GM12892 (cell line): Measurements from ENCODE around the gene IDH1.

Experiments used
- POLR2A ChIP-seq: IDR thresholded peaks from 2 replicates; pipeline ENCODE4 v1.6.1; 2011; ENCODE audit warnings: low read depth, low read length, control low read depth
- POLR2AphosphoS5 ChIP-seq: IDR thresholded peaks from 2 replicates; pipeline ENCODE4 v1.6.1; 2011; ENCODE audit warnings: low read depth, low read length, control low read depth
- TAF1 ChIP-seq: IDR thresholded peaks from 2 replicates; pipeline ENCODE4 v1.6.1; 2011; ENCODE audit warnings: low read depth, mild to moderate bottlenecking, control low read depth, low read length, borderline replicate concordance

DNA sequence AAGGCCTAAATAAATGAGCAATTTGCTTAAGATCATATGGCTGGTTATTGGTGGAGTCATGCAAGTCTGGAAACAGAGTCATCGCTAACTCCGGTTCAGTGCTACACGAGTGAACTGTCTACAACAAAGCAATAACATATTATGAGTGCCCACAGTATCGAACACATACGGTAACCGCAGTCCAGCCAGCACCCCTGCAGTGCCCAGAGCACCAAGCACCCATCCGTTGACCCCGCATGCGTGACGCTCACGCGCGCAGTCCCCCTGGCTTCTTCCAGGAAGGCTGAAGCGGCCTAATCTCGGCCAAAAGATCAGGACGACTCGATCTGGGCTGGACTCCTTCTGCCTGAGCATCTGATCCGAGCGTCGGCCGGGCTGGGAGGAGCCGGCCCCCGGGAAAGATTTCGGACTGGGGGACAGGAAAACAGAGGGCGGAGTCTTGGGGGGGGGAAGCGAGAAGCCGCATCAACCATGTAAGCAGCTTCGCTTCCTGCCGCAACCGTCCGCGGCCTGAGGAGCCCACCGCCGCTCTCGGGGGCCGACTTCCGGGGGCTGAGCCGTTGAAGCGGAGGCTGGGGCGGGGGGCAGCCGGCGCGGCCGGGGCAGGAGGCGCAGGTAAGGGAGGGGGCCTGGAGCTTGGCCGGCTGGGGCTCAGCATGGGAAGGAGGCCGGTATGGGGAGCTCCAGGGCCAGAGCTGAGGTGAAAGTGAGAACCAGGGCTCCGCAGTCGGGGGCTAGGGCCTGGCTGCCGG lies 11.1 kb upstream of the IDH1 start, which contains the start of gene PIKFYVE:
- peak; percentile 64; the same call in 1 of the 2 replicates for TF ChIP-seq POLR2A
- TF ChIP-seq TAF1, result 0 out of 2 replicates have a peak, but pooled peaks have one; percentile 19
- peak; percentile 54 for TF ChIP-seq POLR2AphosphoS5
